GM19328 (cell line): ENCODE results near the gene TMEM190.
A peak's percentile ranks its signal among the peaks of the same experiment; 100 is the strongest.

Experiments
- ATAC-seq: cut with Tn5 transposase; IDR thresholded peaks from one replicate; pipeline ENCODE4 v1.9.1; 2021; ENCODE audit warnings: mild to moderate bottlenecking, moderate library complexity; ENCODE audit not compliant: unreplicated experiment

The TMEM190 gene

GRCh38 chr19:55369653-55370304 lies 6.8 kb upstream of the TMEM190 start:
- no peak for ATAC-seq

- no peak for ATAC-seq
Measured at GRCh38 chr19:55370305-55370988, 6.2 kb upstream of the TMEM190 start, which contains the start of gene IL11. TSS of gene IL11 (minus strand) at chr19:55370463. CDS start at chr19:55370310, 153 bp downstream.

- no peak for ATAC-seq
Measured at GRCh38 chr19:55372316-55373081, 4.1 kb upstream of the TMEM190 start.

GRCh38 chr19:55373306-55373992 lies 3.2 kb upstream of the TMEM190 start:
- no peak for ATAC-seq

- ATAC-seq, result no peak
Measured at GRCh38 chr19:55373993-55374757, 2.5 kb upstream of the TMEM190 start.

GRCh38 chr19:55377356-55378131 lies 918 bp downstream of the TMEM190 start:
- no peak for ATAC-seq

GRCh38 chr19:55379174-55379573 lies 2.5 kb downstream of the TMEM190 start:
- ATAC-seq, result no peak

GRCh38 chr19:55382013-55382412 lies 5.4 kb downstream of the TMEM190 start:
- ATAC-seq, result no peak

GRCh38 chr19:55382522-55383054 lies 6.0 kb downstream of the TMEM190 start:
- no peak for ATAC-seq

- ATAC-seq, result no peak
Measured at GRCh38 chr19:55383279-55384130, 6.9 kb downstream of the TMEM190 start.

- ATAC-seq, result no peak
Measured at GRCh38 chr19:55384131-55384919, 7.7 kb downstream of the TMEM190 start, which contains the start of gene TMEM238. TSS of gene TMEM238 (minus strand) at chr19:55384292. CDS start at chr19:55384259, 33 bp downstream.

- ATAC-seq, result peak; percentile 44
Measured at GRCh38 chr19:55384920-55385723, 8.5 kb downstream of the TMEM190 start.

- ATAC-seq, result peak; percentile 67
Measured at GRCh38 chr19:55385724-55386492, 9.3 kb downstream of the TMEM190 start, which contains the start of gene RPL28. TSS of gene RPL28 (plus strand) at chr19:55385932. CDS start at chr19:55386358, 426 bp downstream.

- ATAC-seq, result no peak
Measured at GRCh38 chr19:55386493-55386971, 9.9 kb downstream of the TMEM190 start.

GRCh38 chr19:55387736-55388497 lies 11.3 kb downstream of the TMEM190 start:
- no peak for ATAC-seq
